GM18505 (cell line): ENCODE results near the gene CBFB.

Source experiments
- ATAC-seq: cut with Tn5 transposase; IDR thresholded peaks from one replicate; pipeline ENCODE4 v1.9.1; 2021; ENCODE audit not compliant: unreplicated experiment
- POLR2A ChIP-seq: IDR thresholded peaks from 4 replicates; pipeline ENCODE4 v1.6.1; 2011; ENCODE audit warnings: borderline replicate concordance; ENCODE audit not compliant: insufficient read depth, insufficient read length; ENCODE audit errors: extremely low read depth

CBFB gene

GRCh38 chr16:67087291-67087690, 58.3 kb downstream of the CBFB start:
- no peak for TF ChIP-seq POLR2A
- ATAC-seq = no peak

DNA sequence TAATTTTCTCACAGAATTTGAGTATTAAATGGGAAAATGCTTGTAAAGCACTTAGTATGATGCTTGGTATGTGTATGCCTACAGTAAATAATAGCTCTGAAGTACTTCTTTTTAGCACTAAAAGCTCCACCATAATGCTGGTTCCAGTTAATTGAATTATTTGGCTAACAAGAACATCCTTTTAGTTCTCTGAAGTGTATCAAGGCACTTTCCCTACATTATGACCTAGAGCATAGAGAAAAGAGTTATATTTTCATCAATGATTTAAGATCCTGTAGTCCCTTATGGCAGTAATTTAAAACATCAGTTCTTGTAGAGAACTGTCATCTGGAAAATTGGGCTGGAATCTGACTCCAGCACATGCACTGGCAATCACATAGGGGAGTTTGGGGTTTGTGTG, 58.9 kb downstream of the CBFB start:
- TF ChIP-seq POLR2A = no peak
- ATAC-seq = no peak

DNA sequence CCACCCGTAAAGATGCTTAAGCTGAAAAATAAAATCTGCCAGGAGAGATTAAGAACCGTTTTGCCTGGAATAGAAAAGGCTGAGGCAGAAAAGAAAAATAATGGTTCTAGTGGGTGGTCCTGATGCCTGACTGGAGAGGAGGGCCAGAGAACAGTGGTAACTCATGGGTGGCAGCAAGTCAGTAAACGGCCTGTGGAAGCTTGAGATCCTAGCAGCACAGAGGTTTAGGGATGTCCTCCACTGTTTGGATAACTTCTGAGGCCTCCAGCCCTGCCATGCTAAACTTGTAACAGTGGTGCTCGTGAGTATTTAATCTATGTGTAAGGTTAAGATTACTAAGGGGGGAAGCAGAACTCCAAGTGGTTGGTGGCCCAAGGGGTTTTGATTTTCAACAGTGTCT, 59.6 kb downstream of the CBFB start:
- no peak for TF ChIP-seq POLR2A
- ATAC-seq = no peak

DNA sequence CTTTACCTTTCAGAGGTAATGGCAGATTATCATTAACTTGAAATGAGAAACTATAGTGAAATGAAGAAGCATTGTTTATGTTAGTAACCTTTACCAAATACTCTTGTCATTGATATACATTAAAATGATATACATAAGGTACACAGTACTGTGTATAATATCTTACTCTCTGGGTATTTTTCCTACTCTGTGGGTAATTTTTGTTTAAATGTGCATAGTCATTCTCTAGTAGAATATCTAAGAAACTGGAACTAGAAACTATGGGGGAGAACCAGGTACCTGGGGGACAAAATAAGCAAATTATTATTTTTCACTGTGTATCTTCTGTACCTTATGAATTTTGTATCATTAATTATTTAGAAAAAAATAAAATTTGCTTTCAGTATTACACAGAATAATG, 60.2 kb downstream of the CBFB start:
- no peak for ATAC-seq
- no peak for TF ChIP-seq POLR2A

GRCh38 chr16:67091906-67092566, 63.1 kb downstream of the CBFB start:
- no peak for TF ChIP-seq POLR2A
- no peak for ATAC-seq

DNA sequence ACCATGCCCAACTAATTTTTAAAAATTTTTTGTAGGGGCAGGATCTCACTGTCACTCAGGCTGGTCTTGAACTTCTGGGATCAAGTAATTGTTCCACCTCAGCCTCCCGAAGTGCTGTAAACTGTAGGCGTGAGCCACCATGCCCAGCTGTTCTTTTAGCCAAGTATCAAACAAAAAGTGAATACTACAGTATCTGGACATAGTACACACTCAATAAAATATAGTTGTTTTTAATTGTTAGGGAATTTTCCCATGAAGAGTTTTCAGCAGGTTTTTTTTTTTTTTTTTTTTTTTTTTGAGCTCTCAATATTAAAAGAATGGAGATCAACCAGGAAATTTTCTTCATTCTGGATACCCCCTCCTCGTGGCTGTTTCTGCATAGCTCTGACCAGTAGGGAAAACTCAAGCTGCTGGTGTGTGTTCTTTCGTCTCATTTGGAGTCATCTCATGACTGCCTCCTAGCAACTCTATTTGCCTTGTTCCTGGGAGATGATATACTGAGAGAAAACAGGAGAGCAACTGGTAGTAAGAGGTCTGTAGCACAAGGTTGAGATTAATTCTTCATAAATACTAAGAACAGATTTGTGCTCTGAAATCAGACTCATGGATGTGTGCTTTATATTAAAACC, 64.3 kb downstream of the CBFB start:
- TF ChIP-seq POLR2A = no peak
- no peak for ATAC-seq

- ATAC-seq = no peak
- no peak for TF ChIP-seq POLR2A
Measured at GRCh38 chr16:67098599-67098998, 69.7 kb downstream of the CBFB start.

GRCh38 chr16:67100569-67101310, 71.8 kb downstream of the CBFB start:
- TF ChIP-seq POLR2A = no peak
- ATAC-seq = no peak

DNA sequence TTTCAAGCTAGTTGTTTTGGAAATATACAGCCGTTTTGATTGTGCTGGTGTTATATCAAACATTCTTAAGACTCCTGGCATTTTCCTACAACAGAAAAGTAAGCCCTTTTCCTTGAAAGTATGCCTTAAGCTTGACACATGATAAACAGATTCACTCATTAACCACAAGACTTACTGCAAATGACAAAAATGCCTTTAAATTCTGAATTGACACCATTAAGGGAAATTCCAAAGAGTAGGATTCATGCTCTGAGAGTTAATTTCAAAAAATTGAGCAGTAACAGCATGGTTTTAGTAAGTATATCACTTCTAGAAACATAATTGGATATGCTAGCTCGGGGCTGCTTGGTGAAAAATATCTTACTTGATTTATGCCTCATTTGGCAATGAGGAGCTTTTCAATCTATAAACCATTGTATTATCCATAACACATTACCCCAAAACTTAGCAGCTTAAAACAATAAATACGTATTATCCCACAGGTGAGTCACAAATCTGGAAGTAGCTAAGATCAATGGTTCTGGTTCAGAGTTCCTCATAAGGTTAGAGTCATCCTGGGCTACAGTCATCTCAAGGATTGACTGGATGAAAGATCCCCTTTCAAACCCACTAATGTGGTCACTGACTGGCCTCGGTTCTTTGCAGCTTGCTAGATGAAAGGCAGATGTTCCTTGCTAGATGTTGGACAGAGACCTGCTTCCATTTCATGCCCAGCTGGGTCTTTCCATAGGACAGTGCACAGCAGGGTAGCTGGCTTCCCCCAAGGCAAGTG, 72.5 kb downstream of the CBFB start:
- no peak for ATAC-seq
- no peak for TF ChIP-seq POLR2A

- TF ChIP-seq POLR2A = no peak
- no peak for ATAC-seq
Measured at GRCh38 chr16:67104061-67104460, 75.1 kb downstream of the CBFB start.

DNA sequence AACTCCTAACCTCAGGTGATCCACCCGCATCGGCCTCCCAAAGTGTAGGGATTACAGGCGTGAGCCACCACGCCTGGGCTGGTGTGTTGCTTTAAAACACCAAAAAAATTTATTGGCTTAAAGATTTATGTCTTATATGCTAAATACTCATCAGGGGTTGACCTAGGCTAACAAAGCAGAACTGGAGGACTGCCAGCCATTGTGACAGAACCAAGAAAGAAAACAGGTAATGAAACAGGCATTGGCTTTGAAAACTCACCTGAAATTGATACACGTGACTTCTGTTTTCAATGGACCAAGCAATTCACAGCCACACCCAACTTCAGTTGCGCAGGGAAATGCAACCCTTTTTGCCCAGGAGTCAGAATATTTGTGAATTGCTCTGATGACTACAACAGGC, 75.9 kb downstream of the CBFB start:
- no peak for TF ChIP-seq POLR2A
- ATAC-seq = no peak

- ATAC-seq = no peak
- no peak for TF ChIP-seq POLR2A
Measured at GRCh38 chr16:67105246-67105645, 76.3 kb downstream of the CBFB start.

- ATAC-seq = no peak
- no peak for TF ChIP-seq POLR2A
Measured at GRCh38 chr16:67105881-67106280, 76.9 kb downstream of the CBFB start.
